Activated naive CD8-positive, alpha-beta T cell (primary cell): ENCODE results near the gene WDR11.
"Not testable (repeated sequence)": the region's sequence is repeated elsewhere in the genome, so short reads cannot be mapped to it uniquely, and the experiment has no call there.

Experiments
- H3K27ac Mint-ChIP-seq: one replicate; pipeline ENCODE4 v1.8.0; 2021; ENCODE audit warnings: mixed read lengths
- H3K27me3 Mint-ChIP-seq: one replicate; pipeline ENCODE4 v1.8.0; 2021; ENCODE audit warnings: mixed read lengths
- H3K36me3 Mint-ChIP-seq: one replicate; pipeline ENCODE4 v1.8.0; 2021; ENCODE audit warnings: mixed read lengths
- H3K4me1 Mint-ChIP-seq: one replicate; pipeline ENCODE4 v1.8.0; 2021; ENCODE audit warnings: low read depth, mixed read lengths
- H3K4me3 Mint-ChIP-seq: one replicate; pipeline ENCODE4 v1.8.0; 2021; ENCODE audit warnings: mild to moderate bottlenecking, mixed read lengths
- H3K9me3 Mint-ChIP-seq: one replicate; pipeline ENCODE4 v1.8.0; 2021; ENCODE audit warnings: low read depth, mixed read lengths

The WDR11 gene

DNA sequence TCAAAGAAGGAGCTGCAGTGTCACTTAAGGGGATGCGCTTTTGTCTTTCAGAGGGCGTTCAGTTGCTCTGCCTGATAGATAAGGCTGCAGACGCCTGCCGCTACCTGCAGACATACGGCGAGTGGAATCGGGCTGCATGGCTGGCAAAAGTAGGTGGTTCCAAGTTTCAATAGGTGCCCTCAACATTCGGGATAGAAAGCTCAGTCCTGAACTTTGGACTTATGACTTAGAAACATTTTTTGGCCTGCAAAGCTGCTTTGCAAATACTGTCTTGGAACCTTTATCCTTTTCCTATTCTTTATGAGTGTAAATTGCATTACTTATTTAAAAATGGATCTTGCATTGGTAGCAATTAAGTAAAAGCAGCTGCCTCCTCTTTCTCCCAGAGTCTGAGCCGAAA is 54.1 kb downstream of the WDR11 start:
- Mint-ChIP-seq H3K4me3 (no peak overlapping the region), H3K9me3 (no peaks in the 10 kb centered on the region), H3K4me1 (no peaks in the 10 kb centered on the region), H3K27me3 (no peaks in the 10 kb centered on the region), H3K27ac (no peak overlapping the region), H3K36me3 (peaks cover 53% of the 10 kb centered on the region)

DNA sequence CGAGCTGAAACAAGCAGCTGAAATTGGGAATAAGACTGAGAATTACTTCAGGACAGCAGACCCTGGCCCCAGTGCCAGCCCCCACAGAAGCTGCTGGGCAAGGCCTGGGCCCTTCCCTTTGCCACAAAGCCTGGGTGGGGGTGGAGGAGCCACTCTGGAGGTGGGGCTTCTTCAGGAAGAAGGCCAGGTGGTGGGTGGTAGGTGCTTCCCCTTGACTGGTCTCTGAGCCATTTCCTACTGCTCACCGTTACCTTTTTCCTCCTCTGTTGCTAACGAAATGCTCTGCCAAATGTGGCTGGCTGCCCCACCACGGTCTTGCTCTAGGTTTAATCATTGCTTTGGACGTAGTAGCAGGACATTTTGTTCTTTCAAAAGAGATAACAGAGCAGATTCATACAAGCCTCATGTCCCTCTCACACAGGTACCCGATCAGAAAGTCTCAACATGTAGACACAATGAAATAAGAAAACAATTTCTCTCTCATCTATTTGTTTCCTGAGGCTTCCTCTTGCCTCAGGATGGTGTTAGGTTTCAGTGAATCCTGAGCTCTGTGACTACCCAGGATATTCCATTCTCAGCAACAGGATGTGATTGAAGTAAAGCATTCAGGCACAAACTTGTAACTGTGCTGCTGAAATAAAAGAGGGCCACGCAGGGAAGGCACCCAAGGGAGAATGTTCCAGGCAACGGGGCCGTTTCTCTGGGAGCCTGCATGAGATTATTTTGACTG is 66.5 kb downstream of the WDR11 start:
- no peaks in the 10 kb centered on the region for H3K4me1 Mint-ChIP-seq
- H3K9me3 Mint-ChIP-seq = peaks cover 6% of the 10 kb centered on the region
- no peak overlapping the region for H3K27ac Mint-ChIP-seq
- H3K4me3 Mint-ChIP-seq = no peak overlapping the region
- H3K36me3 Mint-ChIP-seq = no peaks in the 10 kb centered on the region
- no peaks in the 10 kb centered on the region for H3K27me3 Mint-ChIP-seq

DNA sequence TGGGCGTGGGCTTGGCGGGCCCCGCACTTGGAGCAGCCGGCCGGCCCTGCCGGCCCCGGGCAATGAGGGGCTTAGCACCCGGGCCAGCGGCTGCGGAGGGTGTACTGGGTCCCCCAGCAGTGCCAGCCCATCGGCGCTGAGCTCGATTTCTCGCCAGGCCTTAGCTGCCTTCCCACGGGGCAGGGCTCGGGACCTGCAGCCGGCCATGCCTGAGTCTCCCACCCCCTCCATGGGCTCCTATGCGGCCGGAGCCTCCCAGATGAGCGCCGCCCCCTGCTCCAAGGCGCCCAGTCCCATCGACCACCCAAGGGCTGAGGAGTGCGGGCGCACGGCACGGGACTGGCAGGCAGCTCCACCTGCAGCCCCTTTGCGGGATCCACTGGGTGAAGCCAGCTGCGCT is 72.7 kb downstream of the WDR11 start:
- not testable (repeated sequence) for H3K4me3 Mint-ChIP-seq, H3K9me3 Mint-ChIP-seq, H3K4me1 Mint-ChIP-seq, H3K27me3 Mint-ChIP-seq, H3K36me3 Mint-ChIP-seq, H3K27ac Mint-ChIP-seq

DNA sequence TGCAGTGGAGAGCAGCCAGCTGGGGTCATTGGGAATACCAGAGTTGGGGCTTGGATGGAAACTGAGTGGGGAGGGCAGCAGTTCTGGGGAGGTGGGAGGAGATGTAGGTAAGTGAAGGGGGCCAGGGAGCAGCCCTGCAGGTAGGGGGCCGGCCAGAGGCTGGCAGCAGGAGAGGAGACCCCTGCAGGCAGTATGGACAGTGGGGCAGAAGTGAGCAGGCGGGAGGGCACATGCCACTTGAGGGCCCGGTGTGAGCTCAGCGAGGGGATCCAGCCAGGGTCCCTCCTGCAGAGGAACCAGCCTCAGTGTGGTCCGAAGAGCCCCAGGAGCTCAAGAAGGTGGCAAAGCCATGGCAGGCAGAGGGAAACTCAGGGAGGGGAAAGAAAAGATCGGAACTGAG is 75.4 kb downstream of the WDR11 start:
- Mint-ChIP-seq H3K36me3 (no peaks in the 10 kb centered on the region), H3K27ac (no peak overlapping the region), H3K27me3 (no peaks in the 10 kb centered on the region), H3K4me1 (no peaks in the 10 kb centered on the region), H3K4me3 (no peak overlapping the region), H3K9me3 (no peaks in the 10 kb centered on the region)

DNA sequence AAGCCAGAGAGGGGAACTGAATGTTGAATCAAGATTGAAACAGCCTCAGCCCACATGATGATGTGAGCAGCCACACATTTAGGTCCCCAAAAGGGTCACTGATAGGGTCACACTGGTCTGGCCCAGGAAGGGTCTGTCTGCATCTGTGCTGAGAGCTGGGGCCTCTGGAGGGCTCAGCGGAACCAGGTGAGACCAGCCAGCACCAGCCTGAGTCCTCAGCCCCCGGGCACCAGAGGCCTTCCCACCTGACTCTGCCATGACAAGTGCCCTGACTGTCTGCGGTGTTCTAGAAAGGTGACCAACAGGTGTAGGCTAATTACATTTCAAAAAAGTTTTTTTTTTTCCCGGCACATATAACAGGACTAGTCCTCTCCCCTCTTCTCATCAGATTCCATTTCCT is 76.2 kb downstream of the WDR11 start:
- Mint-ChIP-seq H3K27ac (no peak overlapping the region), H3K27me3 (no peaks in the 10 kb centered on the region), H3K4me1 (no peaks in the 10 kb centered on the region), H3K36me3 (no peaks in the 10 kb centered on the region), H3K4me3 (no peak overlapping the region), H3K9me3 (no peaks in the 10 kb centered on the region)

DNA sequence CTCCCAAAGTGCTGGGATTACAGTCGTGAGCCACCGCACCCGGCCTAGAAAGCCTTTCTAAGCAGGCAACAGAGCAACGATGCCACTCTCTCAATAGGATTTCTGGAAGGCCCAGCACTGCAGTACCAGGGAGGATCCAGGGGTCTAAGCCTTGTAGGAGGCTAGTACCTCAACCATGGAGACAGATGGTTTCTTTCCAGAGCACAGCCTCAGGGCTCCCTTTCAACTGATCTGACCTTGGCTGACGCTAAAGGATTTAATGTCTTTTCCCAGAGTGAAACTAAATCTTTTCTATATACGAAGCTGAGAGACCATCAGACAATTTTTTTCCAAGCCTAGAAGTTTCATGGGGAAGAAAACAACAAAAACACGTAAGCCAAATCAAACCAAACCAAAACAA is 78.0 kb downstream of the WDR11 start:
- H3K9me3 Mint-ChIP-seq = no peaks in the 10 kb centered on the region
- H3K4me3 Mint-ChIP-seq = no peak overlapping the region
- no peak overlapping the region for H3K27ac Mint-ChIP-seq
- H3K4me1 Mint-ChIP-seq = no peaks in the 10 kb centered on the region
- H3K36me3 Mint-ChIP-seq = no peaks in the 10 kb centered on the region
- no peaks in the 10 kb centered on the region for H3K27me3 Mint-ChIP-seq

DNA sequence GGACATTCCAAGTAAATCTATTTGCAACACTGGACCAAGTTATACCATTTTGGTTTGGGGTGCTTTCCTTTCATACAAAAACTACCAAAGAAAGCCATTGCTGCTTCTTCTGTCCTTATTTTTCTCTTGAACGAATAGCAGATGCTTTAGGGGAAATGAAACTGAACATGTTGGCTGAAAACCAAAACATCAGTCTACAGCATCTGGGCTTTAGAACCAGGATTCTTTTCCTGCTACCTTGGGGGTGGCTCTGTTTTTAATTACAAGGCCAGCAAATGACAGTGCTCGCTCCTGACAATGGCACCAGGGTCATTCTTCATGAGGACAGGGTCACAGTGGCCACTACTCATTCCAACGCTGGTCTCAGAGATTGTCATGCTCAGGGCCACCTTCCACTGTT is 80.3 kb downstream of the WDR11 start:
- Mint-ChIP-seq H3K27me3 (no peaks in the 10 kb centered on the region), H3K27ac (no peak overlapping the region), H3K4me1 (no peaks in the 10 kb centered on the region), H3K36me3 (no peaks in the 10 kb centered on the region), H3K4me3 (no peak overlapping the region), H3K9me3 (no peaks in the 10 kb centered on the region)

DNA sequence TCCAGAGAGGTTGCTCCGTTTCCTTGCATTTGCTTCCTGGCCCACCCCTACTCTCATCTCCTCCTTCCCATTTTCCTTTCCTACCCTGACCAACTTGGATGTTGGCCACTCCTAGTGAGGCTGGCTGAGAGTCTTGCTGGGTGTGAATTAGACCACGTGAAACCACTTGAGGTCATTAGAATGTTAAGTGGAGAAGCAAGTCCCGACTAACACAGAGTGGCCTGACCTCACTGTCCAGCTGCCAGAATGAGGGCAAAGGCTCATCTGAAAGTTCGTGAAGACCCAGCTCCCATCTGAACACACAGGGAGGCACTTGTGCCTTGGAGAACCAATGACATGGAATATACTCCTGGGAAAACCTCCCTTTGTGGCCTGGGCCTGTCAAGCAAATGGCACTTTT is 80.8 kb downstream of the WDR11 start:
- Mint-ChIP-seq H3K4me1 (no peaks in the 10 kb centered on the region), H3K27me3 (no peaks in the 10 kb centered on the region), H3K9me3 (no peaks in the 10 kb centered on the region), H3K27ac (no peak overlapping the region), H3K4me3 (no peak overlapping the region), H3K36me3 (no peaks in the 10 kb centered on the region)

DNA sequence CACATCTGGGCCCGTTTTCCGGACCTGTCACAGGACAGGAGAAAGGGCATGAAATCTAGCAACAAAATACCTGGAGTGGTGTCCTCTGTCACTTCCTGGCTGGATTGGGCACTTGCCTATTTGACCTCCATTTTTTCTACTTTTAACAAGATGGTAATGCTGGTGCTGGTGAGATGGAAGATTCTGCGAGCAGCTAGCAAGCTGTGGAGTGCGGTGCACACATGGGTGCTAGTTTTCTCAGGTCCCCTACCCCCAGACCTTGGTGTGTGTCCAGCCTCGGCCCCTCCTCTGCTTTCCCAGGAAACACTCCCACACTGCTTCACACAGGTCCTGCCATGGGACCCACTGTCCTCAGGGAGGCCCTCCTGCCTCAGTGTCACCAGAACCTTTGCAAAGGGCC is 87.7 kb downstream of the WDR11 start:
- Mint-ChIP-seq H3K4me1 (peaks cover 3% of the 10 kb centered on the region), H3K27ac (no peak overlapping the region), H3K36me3 (no peaks in the 10 kb centered on the region), H3K9me3 (no peaks in the 10 kb centered on the region), H3K27me3 (peaks cover 4% of the 10 kb centered on the region), H3K4me3 (no peak overlapping the region)

DNA sequence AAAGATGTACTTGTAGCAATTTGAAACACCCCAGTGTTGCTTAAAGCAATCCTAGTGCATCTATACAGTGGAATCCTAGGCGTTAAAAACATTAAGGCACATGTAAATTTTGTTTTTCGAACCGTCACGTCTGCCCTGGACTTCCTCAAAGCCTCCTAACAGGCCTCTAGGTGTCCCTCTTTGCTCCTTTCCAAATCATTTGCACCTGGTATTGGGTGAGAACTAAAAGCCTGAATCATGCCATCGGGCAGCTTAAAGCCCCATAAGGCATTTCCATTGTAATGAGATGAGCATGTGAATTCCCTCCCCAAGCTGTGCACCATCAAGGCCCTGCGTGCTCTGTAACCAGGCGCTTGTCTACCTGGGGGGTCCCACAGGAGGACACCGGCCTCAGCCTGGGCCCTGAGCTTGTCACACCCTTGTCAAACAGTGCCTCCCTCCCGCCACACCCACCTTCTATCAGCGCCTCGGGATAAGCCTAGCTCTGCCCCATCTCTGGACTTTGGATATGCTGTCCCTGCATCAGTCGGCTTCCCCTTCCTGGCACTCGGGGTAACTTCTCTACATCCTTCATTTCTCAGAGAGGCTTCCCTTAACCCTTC is 89.2 kb downstream of the WDR11 start:
- no peaks in the 10 kb centered on the region for H3K9me3 Mint-ChIP-seq

DNA sequence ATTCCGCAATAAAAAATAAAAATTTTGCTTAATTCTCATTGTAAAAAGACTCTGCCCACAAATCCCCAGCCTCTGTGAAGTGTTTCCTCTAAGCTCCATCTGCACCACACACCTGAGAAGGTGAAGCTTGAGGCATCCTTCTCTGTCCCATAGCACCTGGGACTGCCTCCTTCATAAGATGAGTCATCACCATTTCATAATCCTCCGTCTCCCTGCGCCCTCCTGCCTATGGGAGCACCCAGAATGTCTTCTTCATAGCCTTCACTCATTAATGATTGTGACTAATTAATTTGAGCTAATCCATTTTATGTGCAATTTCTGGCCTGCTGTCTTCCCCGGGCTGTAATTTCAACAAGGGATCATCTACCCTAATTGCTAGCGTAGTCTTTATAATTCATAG is 90.3 kb downstream of the WDR11 start:
- Mint-ChIP-seq H3K4me3 (no peak overlapping the region), H3K27ac (no peak overlapping the region), H3K27me3 (peaks cover 4% of the 10 kb centered on the region)

More for the DNA sequence above, 89.2 kb downstream of the WDR11 start:
- Mint-ChIP-seq H3K4me3 (no peak overlapping the region), H3K27me3 (peaks cover 4% of the 10 kb centered on the region), H3K27ac (no peak overlapping the region), H3K36me3 (no peaks in the 10 kb centered on the region), H3K4me1 (peaks cover 3% of the 10 kb centered on the region)

DNA sequence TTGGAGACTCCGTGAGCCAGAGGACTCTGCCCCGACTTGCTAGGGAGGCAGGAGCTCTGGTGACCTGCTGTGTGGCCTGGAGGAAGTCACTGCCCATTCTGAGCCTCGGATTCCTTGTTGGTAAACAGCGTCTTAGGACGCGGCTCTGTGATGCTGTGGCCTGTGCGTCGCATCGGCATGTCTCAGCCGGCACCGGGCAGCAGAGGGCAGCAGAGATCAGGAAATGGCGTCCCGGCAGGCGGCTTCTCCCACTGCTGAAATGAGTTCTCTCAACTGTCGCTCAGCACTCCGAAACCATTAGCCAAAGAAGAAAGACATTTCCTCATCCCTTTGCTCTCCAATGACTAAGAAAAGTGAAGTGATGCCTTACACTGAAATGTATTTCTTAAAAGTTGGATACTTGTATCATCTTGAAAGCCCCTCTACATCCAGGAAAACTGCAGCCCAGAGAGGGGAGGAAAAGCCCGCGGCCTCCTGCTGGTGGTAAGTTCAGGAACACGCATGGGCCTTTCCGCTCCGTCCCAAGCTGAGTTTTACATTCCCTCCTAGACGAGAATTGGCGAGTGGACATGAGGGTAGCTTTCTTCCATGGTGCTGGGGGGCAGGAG is 91.7 kb downstream of the WDR11 start:
- peaks cover 9% of the 10 kb centered on the region for H3K27me3 Mint-ChIP-seq
- H3K9me3 Mint-ChIP-seq = no peaks in the 10 kb centered on the region
- peaks cover 3% of the 10 kb centered on the region for H3K4me1 Mint-ChIP-seq

More for the DNA sequence above, 90.3 kb downstream of the WDR11 start:
- peaks cover 3% of the 10 kb centered on the region for H3K4me1 Mint-ChIP-seq
- no peaks in the 10 kb centered on the region for H3K36me3 Mint-ChIP-seq
- H3K9me3 Mint-ChIP-seq = no peaks in the 10 kb centered on the region

DNA sequence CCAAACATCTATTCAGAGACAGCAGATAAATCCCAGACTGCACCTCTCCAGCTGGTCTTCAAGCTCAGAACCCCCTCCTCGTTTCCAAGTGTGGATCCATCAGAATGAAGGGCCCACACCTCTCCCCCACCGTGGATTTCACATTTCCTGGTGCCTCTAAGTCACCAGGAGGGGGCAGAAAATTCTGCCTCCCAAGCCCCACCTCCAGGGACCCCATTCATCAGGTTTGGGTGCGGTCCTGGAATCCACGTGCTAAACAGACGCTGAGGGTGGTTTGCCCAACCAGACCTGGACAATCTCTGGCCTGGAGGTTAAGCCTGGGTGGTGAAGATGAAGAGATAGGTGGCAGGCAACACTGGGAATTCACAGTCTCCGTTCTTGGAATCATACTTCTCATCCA is 92.4 kb downstream of the WDR11 start:
- no peak overlapping the region for H3K27ac Mint-ChIP-seq
- H3K4me3 Mint-ChIP-seq = no peak overlapping the region
- peaks cover 15% of the 10 kb centered on the region for H3K27me3 Mint-ChIP-seq
- H3K36me3 Mint-ChIP-seq = peaks cover under 1% of the 10 kb centered on the region
- H3K4me1 Mint-ChIP-seq = peaks cover 4% of the 10 kb centered on the region
- H3K9me3 Mint-ChIP-seq = no peaks in the 10 kb centered on the region

More for the DNA sequence above, 91.7 kb downstream of the WDR11 start:
- no peaks in the 10 kb centered on the region for H3K36me3 Mint-ChIP-seq
- H3K4me3 Mint-ChIP-seq = no peak overlapping the region
- H3K27ac Mint-ChIP-seq = no peak overlapping the region

DNA sequence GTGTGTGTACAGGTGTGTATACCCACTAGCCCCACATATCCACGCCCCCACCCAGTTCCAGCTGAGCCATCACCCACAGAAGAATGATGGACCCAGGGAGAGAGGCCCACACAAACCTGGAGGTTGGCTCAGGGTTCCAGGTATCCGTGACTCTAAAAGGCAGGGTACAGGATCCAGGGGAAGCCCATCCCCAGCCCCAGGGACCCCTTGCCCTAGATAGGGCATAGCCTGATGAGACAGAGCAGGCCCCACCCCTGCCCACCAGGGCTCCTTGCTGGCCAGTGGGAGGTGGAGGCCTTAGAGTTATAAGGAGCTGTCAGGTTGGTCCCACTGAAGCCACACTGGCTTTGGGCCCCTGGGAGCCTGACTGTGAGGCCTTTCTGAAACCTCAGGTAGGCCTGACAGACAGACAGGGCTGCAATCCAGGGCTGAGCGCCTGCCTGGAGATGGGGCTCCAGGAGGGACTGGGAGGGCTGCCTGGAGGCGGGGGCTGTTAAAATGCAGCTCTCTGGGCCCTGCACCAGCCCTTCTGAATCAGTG is 93.5 kb downstream of the WDR11 start:
- Mint-ChIP-seq H3K36me3 (peaks cover 3% of the 10 kb centered on the region), H3K27ac (no peak overlapping the region), H3K27me3 (peaks cover 18% of the 10 kb centered on the region), H3K4me1 (peaks cover 8% of the 10 kb centered on the region), H3K4me3 (no peak overlapping the region), H3K9me3 (no peaks in the 10 kb centered on the region)

DNA sequence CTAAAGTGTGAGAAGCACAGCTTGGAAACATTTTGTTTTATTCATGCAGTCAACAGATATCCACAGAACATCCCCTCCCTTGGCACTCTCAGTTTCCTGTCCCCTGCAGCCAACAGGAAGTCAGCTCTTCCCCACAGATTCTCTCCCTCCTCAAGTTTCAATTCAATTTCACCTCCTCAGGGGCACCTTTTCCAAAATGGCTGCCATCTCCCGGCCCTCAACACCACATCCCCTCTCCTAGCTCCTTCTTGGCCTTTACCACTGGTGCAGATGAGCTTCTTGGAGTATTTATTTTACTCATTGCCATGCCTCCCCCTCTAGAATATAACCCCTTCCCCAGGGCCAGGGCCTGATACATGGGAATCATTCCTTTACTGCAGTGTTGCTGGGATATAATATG is 94.0 kb downstream of the WDR11 start:
- Mint-ChIP-seq H3K4me3 (no peak overlapping the region), H3K27ac (no peak overlapping the region), H3K9me3 (no peaks in the 10 kb centered on the region), H3K36me3 (peaks cover 3% of the 10 kb centered on the region), H3K4me1 (peaks cover 10% of the 10 kb centered on the region), H3K27me3 (peaks cover 22% of the 10 kb centered on the region)
